GM21360 (cell line): ENCODE data around the gene PIP5KL1.

Experiments
- ATAC-seq: cut with Tn5 transposase; IDR thresholded peaks from one replicate; pipeline ENCODE4 v1.9.1; 2021; ENCODE audit warnings: mild to moderate bottlenecking, moderate library complexity; ENCODE audit not compliant: unreplicated experiment

Gene PIP5KL1

DNA sequence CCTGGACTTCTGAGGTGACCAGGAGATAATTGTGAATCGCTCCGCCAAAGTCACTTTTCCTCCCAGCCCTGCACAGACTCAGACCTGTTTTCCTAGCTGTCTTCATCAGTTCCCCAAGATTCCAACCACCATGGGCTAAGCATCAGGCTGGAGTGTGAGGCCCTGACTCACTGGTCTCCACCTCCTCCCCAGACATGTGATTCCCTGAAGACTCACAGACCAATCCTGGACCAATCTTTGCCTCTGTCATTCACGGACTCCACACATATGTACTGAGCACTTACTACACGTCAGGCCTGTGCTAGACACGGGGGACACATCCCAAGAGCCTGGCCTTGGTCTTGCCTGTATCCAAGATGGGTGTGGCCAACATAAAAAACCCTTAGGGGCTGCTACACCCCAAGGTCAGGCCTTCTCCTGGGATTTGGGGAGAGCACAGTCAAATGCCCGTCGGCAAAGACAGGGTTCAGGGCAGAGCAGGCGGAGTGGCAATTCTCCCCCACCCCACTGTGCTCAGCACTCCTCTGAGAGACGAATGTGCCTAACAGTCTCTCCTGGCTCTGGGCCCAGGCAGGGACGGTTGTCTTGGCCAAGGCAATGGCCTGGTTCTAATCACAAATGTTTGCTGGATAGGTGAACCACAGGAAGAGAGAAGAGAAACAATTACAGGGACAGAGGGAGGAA, 38.3 kb upstream of the PIP5KL1 start:
- ATAC-seq = no peak

GRCh38 chr9:127968042-127968441, 37.5 kb upstream of the PIP5KL1 start:
- no peak for ATAC-seq

GRCh38 chr9:127967151-127967809, 36.7 kb upstream of the PIP5KL1 start:
- ATAC-seq = no peak

DNA sequence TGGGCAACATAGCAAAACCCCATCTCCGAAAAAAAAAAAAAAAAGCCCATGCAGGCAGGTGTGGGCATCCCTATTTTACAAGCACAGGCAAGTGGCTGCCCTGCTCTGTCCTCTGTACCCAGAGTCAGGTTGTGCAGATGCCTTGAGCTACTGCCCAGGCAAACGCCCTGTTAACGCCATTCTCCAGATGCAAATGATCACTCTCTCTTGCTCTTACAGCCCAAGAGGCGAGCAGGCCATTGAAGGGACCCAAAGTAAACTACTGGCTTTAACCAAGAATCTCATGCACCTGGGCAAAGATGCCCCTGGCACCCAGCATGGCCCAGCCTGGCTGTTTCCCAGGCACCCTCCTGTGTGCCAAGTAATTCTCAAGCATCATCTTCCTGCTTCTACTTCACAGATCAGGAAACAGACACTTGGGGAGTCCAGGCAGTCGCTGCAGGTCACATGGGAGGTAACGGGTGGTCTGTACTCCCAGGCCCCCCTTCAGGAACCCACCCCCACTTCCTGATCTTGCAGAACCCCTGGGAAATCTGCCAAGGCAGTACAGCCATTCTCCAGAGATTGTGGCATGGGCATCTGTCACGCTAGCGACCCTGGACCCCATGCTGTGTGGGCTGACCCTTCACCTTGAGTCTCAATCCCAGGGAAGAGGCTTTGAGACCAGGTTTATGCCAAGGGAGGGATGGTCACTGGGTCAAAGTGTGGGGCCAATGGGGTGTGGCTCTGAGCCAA, 36.0 kb upstream of the PIP5KL1 start:
- no peak for ATAC-seq

- ATAC-seq = no peak
Observed at GRCh38 chr9:127965953-127966352, 35.4 kb upstream of the PIP5KL1 start.

GRCh38 chr9:127963359-127964064, 32.9 kb upstream of the PIP5KL1 start:
- ATAC-seq = no peak

DNA sequence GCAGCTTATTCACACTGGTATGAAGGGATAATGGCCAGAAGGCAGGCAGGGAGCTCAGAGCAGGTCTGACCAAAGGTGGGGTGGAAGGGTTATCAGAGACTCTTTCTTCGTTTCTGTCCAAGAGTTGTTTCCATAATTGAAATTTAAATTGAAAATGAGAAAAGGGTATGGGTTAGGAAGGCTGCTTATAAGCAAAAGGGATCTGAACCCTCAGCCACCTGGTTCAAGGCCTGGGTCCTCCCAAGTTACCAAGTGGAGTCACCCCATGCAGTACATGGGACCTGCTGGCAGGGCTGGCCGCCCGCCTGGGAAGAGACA, 32.4 kb upstream of the PIP5KL1 start:
- no peak for ATAC-seq

- ATAC-seq = no peak
Observed at GRCh38 chr9:127962278-127962677, 31.7 kb upstream of the PIP5KL1 start.

GRCh38 chr9:127961613-127962155, 31.1 kb upstream of the PIP5KL1 start:
- ATAC-seq = no peak

GRCh38 chr9:127961155-127961490, 30.5 kb upstream of the PIP5KL1 start:
- ATAC-seq = no peak

- ATAC-seq = no peak
Observed at GRCh38 chr9:127960410-127961154, 30.0 kb upstream of the PIP5KL1 start.

- no peak for ATAC-seq
Observed at GRCh38 chr9:127959841-127960409, 29.3 kb upstream of the PIP5KL1 start.

- no peak for ATAC-seq
Observed at GRCh38 chr9:127959398-127959797, 28.8 kb upstream of the PIP5KL1 start.

- ATAC-seq = no peak
Observed at GRCh38 chr9:127958728-127959127, 28.2 kb upstream of the PIP5KL1 start.

DNA sequence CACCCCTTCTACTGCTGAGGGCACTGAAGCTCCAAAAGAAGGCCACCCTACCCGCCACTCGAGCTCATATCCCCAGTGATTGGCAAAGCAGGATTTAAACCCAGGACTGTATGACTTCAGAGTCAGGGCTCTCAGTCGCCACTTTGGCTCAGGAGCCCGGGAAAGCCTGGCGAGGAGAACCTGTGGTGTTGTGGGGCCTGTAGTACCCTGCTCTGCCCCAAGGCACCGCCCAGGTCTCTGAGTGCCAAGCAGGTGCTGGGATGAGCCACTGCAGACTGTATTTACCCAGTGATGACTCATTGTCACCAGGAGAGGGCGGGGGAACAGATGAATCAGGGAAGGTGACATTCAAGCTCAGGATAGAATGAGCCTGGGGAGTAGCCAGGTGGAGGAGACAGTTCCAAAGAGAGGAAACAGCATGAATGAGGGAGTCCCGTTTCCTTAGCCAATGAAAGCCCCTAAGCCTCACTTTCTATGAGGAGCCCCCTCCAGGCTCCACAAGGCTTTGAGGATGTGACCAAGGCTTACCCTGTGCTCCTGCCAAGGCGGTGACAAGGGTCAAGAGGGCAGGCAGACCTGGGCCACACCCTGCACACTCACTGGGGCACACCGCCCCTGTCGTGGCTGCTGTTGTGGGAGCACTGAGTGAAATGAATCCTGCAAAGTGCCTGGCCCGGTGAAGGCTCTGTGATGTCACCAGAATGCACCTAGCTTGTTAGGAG, 24.9 kb upstream of the PIP5KL1 start:
- no peak for ATAC-seq

DNA sequence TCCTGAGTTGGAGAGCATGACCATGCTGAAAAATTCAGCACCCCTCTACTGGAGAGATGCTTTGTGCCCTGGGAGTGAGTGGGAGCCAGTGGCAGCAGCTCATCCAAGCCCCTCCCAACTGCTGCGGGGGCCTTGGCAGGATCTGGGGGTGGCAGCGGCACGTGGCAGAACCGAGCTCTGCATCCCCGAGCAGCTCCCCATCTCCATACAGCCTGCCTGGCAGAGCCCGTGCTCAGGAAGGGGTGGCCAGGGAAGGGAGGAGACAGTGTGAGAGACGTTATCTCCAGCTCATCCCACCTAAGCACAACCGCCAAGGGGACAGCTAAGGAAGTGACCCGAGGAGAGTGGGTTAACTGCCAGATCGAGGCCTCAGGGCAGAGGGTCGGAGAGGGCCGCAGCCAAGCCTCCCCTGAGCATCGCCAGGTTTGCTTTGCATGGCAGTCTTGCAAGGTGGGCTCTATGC, 24.3 kb upstream of the PIP5KL1 start:
- no peak for ATAC-seq

DNA sequence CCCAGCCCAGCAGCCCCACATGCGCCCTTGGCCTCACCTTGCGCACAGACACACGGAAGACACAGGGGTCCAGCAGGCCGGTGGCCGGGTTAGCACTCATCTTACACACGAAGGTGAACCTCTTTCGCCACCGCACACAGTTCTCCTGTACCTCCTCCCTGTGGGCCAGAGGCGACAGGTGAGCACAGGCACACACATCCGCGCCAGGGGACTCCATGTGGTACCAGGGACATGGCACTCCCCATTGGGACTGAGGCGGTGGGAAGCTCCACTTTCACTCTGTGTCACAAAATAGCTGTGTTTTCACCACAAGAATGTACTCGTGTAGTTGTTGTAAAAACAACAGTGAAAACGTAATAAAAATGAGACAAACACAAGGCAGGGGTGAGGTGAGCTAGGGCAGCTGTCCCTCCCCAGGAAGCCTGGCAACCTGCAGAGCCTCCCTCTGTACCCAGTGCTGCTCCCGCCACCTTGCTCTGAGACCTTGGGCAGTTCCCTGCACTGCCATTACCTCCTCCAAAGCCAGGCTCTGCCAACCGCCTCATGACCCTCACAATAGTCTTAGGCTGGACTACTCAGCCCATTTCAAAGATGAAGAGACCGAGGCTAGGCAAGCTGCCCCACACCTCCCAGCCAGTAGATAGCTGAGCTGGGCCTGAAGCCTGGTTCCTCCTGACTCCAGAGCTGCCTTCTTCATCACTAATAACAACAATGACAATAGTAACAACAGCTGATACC, 23.4 kb upstream of the PIP5KL1 start:
- ATAC-seq = no peak

GRCh38 chr9:127953154-127953553, 22.6 kb upstream of the PIP5KL1 start:
- ATAC-seq = no peak
